ENCODE measurements around the gene SP3. TPM values are rescaled to one million over a fixed set of nuclear protein-coding genes. Genes with fewer than 3 reads are reported as not detected.

Gene SP3
- polyA plus RNA-seq, 2 of the 4 experiments (the other 2 are of a cell fraction) = 40.1 to 83.1 TPM

- DNase-seq (ENCODE audit: low read depth in 1 of 2, low spot score in 1 of 2) (no peak), FAIRE-seq (no peak), ATAC-seq (no peak)
- H3K4me2 ChIP-seq = no peak overlapping the region
- H3K4me1 ChIP-seq = peaks cover 37% of the 10 kb centered on the region
- POLR2A ChIA-PET = no interaction called here
- TF ChIP-seq HEYL (CRISPR knock-in tag; IDR thresholded peaks at IDR 0.05) (no peak), HDAC2 (IDR thresholded peaks at IDR 0.05) (no peak), FOSL2 (IDR thresholded peaks at IDR 0.05) (no peak), FOSL2 (CRISPR knock-in tag; IDR thresholded peaks at IDR 0.05) (no peak), ATOH8 (CRISPR knock-in tag; IDR thresholded peaks at IDR 0.05; ENCODE audit: low read depth) (no peak), EHF (CRISPR knock-in tag; IDR thresholded peaks at IDR 0.05) (no peak)
- no peak overlapping the region for H3K27ac ChIP-seq
- H3K4me3 ChIP-seq = no peak overlapping the region
- CTCF ChIA-PET = interaction anchor here (0.6 kb wide), 1 partner anchor 263 kb away, joined by 3 read pairs; no protein-coding TSS in a partner anchor
- H3K9me3 ChIP-seq = no peaks in the 10 kb centered on the region
Observed at GRCh38 chr2:173922068-173922467, 43.1 kb downstream of the SP3 start.

- Histone ChIP-seq H3K9me3 (no peaks in the 10 kb centered on the region), H3K4me2 (no peak overlapping the region), H3K27ac (no peak overlapping the region), H3K4me3 (no peak overlapping the region), H3K4me1 (peaks cover 12% of the 10 kb centered on the region; the same call in 1 of the 3 replicates)
- CTCF ChIA-PET = interaction anchor here (0.6 to 1.7 kb wide), 2 partner anchors 41 to 570 kb away, joined by 3 to 5 read pairs; no protein-coding TSS in a partner anchor
- no peak for TF ChIP-seq MAFK (IDR thresholded peaks at IDR 0.05; ENCODE audit: partially characterized antibody)
- no peak for TF ChIP-seq KDM1A (IDR thresholded peaks at IDR 0.05; ENCODE audit: low read depth)
- TF ChIP-seq ZFP36 (IDR thresholded peaks at IDR 0.05; ENCODE audit: borderline replicate concordance, partially characterized antibody) = no peak
- no peak for TF ChIP-seq RARB (CRISPR knock-in tag; IDR thresholded peaks at IDR 0.05)
- TF ChIP-seq POLR2AphosphoS2 (conservative IDR thresholded peaks at IDR 0.05; ENCODE audit: low read length) = no peak
- no peak for TF ChIP-seq SREBF2 (IDR thresholded peaks at IDR 0.05)
- no peak for TF ChIP-seq EP300 (IDR thresholded peaks at IDR 0.05)
- no peak for TF ChIP-seq USF2 (IDR thresholded peaks at IDR 0.05)
- TF ChIP-seq HMGXB4 (CRISPR knock-in tag; IDR thresholded peaks at IDR 0.05; ENCODE audit: borderline replicate concordance) = no peak
- TF ChIP-seq NFE2L2 (conservative IDR thresholded peaks at IDR 0.05; ENCODE audit: low read length) = no peak
- TF ChIP-seq MYC (IDR thresholded peaks at IDR 0.05; ENCODE audit: borderline replicate concordance, low read length) = no peak
- no peak for TF ChIP-seq NPAS2 (CRISPR knock-in tag; IDR thresholded peaks at IDR 0.05; ENCODE audit: borderline replicate concordance)
- TF ChIP-seq PHF8 (IDR thresholded peaks at IDR 0.05; ENCODE audit: borderline replicate concordance, low read depth) = no peak
- no peak for TF ChIP-seq NR3C1 (IDR thresholded peaks at IDR 0.05)
- no peak for TF ChIP-seq HOXB13 (CRISPR knock-in tag; IDR thresholded peaks at IDR 0.05; ENCODE audit: low read depth)
- no peak for TF ChIP-seq CBX2 (IDR thresholded peaks at IDR 0.05; ENCODE audit: borderline replicate concordance, low read depth)
- no peak for TF ChIP-seq RCOR1 (IDR thresholded peaks at IDR 0.05; ENCODE audit: low read depth, low read length)
- TF ChIP-seq BHLHE40 (IDR thresholded peaks at IDR 0.05; ENCODE audit: low read depth, low read length) = no peak
- DNase-seq (ENCODE audit: low read depth in 1 of 2, low spot score in 1 of 2) (no peak), FAIRE-seq (no peak), ATAC-seq (no peak)
- POLR2A ChIA-PET = no interaction called here
- WGBS (ENCODE audit: missing lambda C conversion rate) = 79% methylated on average over 3 of the region's 3 CpGs
Observed at GRCh38 chr2:173914055-173914927, 50.9 kb downstream of the SP3 start.
